ENCODE data around the gene AGRN. TPM values are rescaled to one million over a fixed set of nuclear protein-coding genes. Genes with fewer than 3 reads are reported as not detected.

AGRN gene
- total and polyA plus RNA-seq, 2 of the 4 experiments (the other 2 are of a cell fraction): 8.1 to 115 TPM

- in situ Hi-C loops (cut with MboI; ENCODE audit: low sequenced_read_pairs) (no loop called here), dilution Hi-C loops (cut with HindIII; ENCODE audit: low sequenced_read_pairs, unreplicated experiment) (no loop called here), intact Hi-C loops (cut with micrococcal nuclease) (no loop called here)
- Histone ChIP-seq H2BK5ac (ENCODE audit: low read depth, low read length, poor library complexity, severe bottlenecking) (peak overlapping the region; percentile 53), H4K91ac (ENCODE audit: insufficient read depth, low read depth, low read length) (no peak overlapping the region), H2AK5ac (ENCODE audit: low read depth, low read length) (peak overlapping the region; percentile 91), H3K9me3 (ENCODE audit: control insufficient read depth, insufficient read depth, low read length) (no peaks in the 10 kb centered on the region), H3K4me2 (ENCODE audit: low read depth, low read length) (peak overlapping the region; percentile 82), H3K4ac (ENCODE audit: low read depth, low read length) (peak overlapping the region; percentile 72), H4K5ac (ENCODE audit: low read depth, low read length) (no peak overlapping the region), H4K20me1 (ENCODE audit: insufficient read depth, low read length) (peaks cover 31% of the 10 kb centered on the region), H3K36me3 (ENCODE audit: control insufficient read depth, insufficient read depth, low read length) (peaks cover 17% of the 10 kb centered on the region), H3K4me3 (ENCODE audit: insufficient read depth, low read depth, low read length) (peak overlapping the region; percentile 86), H3K18ac (ENCODE audit: low read depth, low read length) (no peak overlapping the region), H2BK15ac (ENCODE audit: low read depth, low read length) (no peak overlapping the region), H3K27me3 (ENCODE audit: control insufficient read depth, insufficient read depth, low read length) (no peaks in the 10 kb centered on the region), H3K14ac (replicated peaks; ENCODE audit: low read depth, low read length) (0 out of 2 replicates have a peak overlapping the region, but pooled peaks have one; percentile 76), H2BK20ac (ENCODE audit: low read depth, low read length) (no peak overlapping the region), H2AK9ac (replicated peaks; ENCODE audit: low read depth, low read length, poor library complexity) (peak overlapping the region; percentile 98), H2AFZ (replicated peaks; ENCODE audit: low read length, poor library complexity) (peak overlapping the region; percentile 83), H3K27ac (ENCODE audit: insufficient read depth, low read length) (peak overlapping the region; percentile 53; the same call in 1 of the 2 replicates), H3K4me1 (ENCODE audit: control insufficient read depth, insufficient read depth, low read length) (peaks cover 20% of the 10 kb centered on the region), H4K8ac (ENCODE audit: low read depth in 2 of 2, low read length in 2 of 2) (peak overlapping the region in 1 of 2 experiments; percentile 46; a peak in 1 of 4 replicates), H2BK120ac (ENCODE audit: low read depth, low read length) (no peak overlapping the region), H3K9me1 (ENCODE audit: insufficient read depth, low read length) (peaks cover 2% of the 10 kb centered on the region; the same call in 1 of the 2 replicates), H3K79me1 (ENCODE audit: low read depth in 1 of 2, low read length in 2 of 2) (peaks cover 16 to 41% of the 10 kb centered on the region in 2 experiments; a peak in 3 of 4 replicates), H3K23ac (ENCODE audit: low read depth, low read length) (no peak overlapping the region), H3K9ac (ENCODE audit: low read depth, low read length) (peak overlapping the region; percentile 45; the same call in 1 of the 2 replicates), H3K56ac (ENCODE audit: extremely low read depth, insufficient read depth, low read length) (0 out of 2 replicates have a peak overlapping the region, but pooled peaks have one; percentile 46)
- no TSS peak for BruUV-seq (replicated peaks)
- TF ChIP-seq NFE2L2 (IDR thresholded peaks at IDR 0.05; ENCODE audit: low read depth, low read length) (no peak), MAZ (IDR thresholded peaks at IDR 0.05; ENCODE audit: borderline replicate concordance, low read depth, low read length) (no peak)
- no peak for DNase-seq
- ChIA-PET POLR2A (ENCODE audit: unreplicated experiment) (interaction anchor here (0.6 kb wide), 2 partner anchors 44 to 243 kb away, joined by 3 to 4 read pairs; no protein-coding TSS in a partner anchor), CTCF (no interaction called here)
- WGBS, 2 experiments (ENCODE audit: extremely low coverage in 2 of 2, insufficient read length in 1 of 2): 0% methylated on average over 13 of the region's 59 CpGs; no CpG with 5 or more reads in 1 of the 2 experiments
- peak; percentile 4 for ATAC-seq (ENCODE audit: low read depth)
Observed at GRCh38 chr1:1020415-1021009, 592 bp downstream of the AGRN start.

Data from IMR-90 (cell line).